ENCODE results near the gene IL15RA.
A peak's percentile ranks its signal among the peaks of the same experiment; 100 is the strongest.
"Not testable (repeated sequence)": the region's sequence is repeated elsewhere in the genome, so short reads cannot be mapped to it uniquely, and the experiment has no call there.

IL15RA gene

DNA sequence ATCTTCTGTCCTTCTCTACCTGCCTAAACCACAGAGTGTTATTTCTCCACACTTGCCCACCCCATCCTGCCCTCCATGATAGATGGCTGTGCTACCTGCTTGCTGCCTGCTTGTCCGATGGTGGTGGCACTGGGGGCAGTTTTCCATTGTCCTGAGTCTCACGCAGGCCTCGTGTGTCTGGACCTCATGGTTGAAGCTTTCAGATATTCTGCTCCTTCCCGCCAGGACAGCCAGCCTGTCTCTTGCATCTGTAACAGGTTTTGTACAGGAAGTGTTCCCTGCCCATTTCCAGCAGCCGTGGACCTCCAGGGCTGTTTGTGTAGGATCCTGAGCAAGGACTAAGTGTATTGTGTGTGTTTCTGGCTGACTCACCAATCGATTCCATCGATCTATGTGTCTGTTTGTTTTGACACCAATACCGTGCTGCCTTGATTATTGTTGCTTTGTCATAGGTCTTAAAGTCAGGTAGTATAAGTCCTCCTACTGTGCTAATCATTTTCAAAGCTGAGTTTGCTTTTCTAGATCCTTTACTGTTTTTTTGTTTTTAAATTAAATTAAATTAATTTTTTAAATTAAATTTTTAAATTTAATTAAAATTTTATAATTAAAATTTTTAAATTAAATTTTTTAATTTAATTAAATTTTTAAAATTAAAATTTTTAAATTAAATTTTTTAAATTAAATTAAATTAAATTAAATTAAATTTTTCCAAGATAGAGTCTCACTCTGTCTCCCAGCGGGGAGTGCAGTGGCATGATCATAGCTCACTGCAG is 8.5 kb downstream of the IL15RA start:
- DNase-seq = no peak

DNA sequence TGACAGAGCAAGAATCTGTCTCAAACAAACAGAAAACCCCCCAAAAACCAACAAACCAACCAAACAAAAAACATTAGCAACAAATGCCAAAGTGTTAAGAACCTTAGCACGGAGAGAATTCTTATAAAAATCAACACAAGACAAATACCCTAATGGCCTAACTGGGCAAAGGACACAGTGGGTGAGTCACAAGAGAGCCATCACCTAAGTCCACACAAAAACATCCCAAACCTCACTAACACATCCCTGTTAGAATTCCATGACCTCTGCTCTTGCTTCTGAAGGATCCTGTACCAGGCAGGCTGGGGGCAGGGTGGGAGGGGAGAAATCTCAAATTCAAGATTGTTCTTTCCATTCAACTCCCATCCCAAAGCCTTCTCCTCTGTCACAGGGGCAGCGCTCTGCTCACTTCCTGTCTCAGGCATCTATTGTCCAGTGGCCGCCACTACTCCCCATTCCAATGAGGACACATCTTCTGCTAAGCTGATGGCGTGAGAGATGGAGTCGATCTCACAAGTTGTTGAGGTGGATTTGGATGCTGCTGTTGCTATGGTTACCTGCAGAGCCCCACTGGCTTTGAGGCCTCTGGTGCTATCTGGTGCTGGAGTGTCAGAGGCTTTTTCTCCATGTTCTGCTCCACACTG is 9.2 kb downstream of the IL15RA start:
- DNase-seq = peak; percentile 28

DNA sequence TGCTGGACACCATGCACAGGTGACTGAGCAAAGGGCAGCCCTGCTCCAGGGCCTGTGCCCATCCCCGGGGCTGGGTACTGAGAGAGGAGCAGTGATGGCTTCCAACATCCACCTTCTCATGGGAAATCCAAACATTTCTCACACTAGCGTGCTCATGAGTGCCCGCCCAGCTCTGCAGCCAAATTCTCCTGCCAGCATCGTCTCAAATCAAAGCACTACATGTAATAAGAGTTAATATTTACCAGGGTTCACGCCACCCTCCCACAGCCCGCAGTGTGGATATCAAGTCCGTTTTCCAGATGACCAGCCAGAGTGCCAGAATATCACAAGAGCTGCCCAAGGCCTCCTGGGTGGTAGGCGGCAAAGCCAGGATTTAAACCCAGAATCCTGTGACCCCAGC is 12.1 kb downstream of the IL15RA start:
- DNase-seq = no peak

DNA sequence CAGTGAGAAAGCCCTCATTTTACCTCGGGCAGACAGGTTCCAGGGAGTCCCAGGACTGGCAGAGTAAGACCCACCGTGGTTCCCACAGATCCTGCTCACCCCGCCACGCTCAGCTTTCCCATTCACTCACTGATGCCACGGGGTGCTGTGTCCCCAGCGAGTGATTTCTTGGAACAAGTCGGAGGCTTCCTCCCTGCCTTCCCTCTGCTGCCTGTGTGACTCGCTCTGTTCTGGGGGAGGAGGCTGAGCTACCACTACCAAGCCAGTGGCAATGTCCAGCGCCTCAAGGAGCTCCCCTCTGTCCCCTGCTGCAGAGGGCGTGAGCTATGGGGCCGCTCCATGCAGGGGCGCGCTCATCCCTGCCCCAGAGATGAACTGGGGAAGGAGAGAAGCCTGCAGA is 12.6 kb downstream of the IL15RA start:
- no peak for DNase-seq

DNA sequence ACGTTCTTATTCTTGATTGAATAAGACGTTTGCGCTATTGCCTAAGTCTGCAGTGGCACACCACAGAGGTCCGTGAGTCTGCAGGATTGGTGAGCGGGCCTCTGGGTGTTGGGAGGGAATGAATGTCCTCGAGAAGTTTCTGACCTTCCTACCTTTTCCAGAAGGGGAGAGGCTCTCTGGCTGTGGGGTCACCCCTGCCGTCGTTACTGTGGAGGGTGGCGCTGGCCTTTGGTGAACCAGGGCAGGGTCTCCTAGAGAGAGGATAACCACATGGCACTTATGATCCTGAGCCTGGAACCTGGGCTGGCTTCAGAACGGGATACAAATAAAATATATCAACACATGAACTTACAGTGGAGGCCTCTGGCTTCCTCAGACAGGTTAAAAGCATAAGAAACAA is 13.8 kb downstream of the IL15RA start:
- DNase-seq = no peak

DNA sequence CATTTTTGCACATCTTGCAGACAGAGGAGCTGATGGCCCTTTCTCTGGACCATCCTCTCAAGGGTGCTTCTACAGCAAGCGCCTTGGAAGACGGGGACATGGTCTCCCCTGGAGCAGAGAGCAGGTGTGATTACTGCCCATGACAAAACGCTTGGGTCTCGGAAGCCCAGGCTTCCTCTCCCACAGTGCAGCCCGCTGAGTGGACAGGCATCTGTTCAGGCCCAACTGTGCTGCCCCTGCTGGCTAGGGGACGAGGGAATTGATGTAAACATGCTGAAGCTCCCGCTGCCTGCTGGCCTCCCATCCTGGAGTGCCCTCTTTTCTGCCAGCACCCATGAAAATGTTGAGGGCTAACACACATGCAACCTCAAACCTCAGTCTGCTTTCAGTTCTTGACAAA is 14.3 kb downstream of the IL15RA start:
- DNase-seq = no peak

DNA sequence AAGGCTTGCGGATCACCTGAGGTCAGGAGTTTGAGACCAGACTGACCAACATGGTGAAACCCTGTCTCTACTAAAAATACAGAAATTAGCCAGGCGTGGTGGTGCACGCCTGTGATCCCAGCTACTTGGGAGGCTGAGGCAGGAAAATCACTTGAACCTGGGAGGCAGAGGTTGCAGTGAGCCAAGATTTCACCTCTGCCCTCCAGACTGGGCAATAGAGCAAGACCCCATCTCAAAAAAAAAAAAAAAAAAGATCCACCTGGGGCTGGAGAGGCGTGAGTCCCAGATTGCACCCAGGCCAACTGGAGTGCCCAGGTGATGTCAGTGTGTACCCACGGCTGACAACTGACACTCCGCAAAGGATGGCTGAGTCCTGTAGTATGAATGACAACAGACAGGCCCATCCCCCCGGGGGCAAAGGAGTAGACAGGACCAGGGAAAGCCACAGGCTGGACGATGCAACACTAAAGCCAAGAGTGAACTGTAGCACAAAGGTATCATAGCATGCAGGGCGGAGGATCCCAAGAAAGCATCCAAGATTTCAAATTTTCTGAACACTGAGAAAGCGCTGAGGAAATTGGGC is 14.9 kb downstream of the IL15RA start:
- DNase-seq = not testable (repeated sequence)

DNA sequence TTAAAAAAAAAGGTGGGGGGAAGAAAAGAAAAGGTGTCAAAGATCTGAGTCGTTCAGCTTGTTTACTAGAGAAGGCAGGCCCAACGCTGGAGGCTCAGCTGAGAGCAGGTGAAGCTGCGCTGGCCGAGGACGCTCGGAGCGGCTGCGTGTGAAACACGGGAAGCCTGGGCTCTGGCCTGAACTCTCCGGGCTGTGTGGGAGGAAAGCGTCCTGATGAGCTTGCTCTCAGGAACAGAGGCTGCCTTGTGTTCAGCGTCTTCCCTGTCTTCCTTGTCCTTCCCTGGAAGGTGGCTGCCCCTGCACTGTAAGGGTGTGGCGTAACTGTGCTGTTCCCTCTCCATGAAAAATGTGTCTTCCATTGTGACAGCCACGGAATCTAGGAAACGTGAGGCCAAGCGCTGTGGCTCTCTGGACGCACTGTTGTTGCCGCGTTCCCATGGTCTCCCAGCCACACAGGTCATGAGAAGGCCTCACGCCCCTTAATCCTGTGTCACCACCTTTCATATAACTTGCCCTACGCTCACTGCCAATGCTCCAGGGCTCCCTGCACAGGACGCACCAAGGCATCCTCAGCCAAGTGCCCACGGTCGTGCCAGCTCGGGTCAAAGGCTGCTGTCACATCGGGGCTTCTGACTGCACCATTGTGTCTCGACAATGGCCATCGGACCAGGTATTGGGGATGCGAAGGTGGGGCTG is 15.8 kb downstream of the IL15RA start:
- DNase-seq = no peak

DNA sequence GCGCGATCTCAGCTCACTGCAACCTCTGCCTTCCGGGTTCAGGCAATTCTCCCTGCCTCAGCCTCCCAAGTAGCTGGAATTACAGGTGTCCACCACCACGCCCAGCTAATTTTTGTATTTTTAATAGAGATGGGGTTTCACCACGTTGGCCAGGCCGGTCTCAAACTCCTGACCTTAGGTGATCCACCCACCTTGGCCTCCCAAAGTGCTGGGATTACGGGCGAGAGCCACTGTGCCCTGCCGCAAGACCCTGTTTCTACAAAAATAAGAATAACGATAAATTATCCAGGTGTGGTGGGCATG is 16.4 kb downstream of the IL15RA start:
- not testable (repeated sequence) for DNase-seq

DNA sequence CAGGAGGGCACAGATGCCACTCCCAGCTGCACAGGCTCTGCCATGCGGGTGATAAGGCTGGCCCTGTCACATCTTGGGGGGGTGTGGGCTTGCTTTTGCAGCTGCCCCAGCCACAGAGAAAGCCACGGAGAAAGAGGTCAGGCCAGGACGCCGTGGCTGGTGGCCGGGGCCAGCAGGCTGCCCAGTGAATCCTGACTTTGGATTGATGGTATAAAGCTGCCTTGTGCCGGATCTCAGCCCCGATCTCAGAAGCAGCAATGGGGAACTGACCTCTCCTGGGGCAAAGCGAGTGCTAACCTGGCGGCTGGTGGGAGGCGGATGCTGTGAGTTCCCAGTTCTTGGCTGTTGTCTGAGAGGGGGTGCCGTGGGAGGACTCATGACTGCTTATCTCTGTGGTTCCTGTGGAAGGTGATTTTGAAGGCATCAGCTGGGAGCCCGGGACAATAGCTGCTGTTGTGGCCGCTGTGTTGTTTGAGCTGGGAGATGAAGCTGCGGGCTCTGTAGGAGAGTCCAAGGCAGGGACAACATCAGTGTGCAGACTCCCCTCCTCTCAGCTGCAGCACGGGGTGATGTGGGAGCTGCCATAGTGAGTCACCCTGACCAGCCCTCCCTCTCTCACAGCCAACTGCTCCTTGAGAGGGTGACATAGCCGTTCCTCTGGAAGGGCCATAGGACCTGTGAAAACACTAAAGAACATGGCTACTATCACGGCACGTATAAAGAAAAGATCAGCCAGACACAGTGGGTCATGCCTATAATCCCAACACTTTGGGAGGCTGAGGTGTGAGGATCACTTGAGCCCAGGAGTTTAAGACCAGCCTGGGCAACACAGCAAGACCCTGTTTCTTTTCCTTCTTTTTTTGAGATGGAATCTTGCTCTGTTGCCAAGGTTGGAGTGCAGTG is 17.0 kb downstream of the IL15RA start:
- DNase-seq = no peak

DNA sequence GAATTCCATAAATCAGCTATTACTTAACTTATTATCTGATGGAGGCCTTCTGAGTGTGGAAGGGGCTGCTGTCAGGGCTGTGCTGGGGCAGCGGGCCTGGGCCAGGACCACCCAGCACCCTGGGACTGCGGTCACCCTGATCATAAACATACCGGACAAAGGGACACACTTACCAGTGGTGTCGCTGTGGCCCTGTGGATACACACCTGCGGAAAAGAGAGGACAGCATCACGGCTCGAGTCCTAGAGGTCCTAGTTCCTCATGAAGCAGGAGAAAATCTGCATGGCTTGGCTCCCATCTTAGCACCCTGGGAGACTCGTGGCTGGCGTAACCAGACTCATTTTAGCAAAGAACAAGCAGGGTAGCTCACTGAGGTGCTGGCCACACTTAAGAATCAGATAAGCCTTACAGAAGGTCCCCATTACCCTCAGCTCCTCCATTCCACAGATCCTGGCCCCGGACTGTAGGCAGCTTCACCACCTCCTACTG is 17.7 kb downstream of the IL15RA start:
- no peak for DNase-seq

DNA sequence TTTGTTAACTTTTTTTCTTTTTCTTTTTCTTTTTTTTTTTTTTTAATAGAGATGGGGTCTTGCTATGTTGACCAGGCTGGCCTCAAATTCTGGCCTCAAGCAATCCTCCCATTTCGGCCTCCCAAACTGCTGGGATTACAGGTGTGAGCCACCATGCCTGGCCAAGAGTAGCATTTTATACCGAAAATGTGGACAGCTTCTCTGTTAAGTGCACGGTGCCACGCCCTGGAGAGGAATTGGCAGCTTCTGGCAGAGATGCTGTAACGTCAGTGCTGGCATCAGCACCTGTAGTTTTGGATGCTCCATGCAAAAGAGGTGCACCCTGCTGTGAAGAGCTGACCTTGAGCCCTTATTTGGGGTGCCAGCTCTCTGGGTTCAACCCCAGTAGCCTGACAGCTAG is 18.2 kb downstream of the IL15RA start:
- DNase-seq = no peak

DNA sequence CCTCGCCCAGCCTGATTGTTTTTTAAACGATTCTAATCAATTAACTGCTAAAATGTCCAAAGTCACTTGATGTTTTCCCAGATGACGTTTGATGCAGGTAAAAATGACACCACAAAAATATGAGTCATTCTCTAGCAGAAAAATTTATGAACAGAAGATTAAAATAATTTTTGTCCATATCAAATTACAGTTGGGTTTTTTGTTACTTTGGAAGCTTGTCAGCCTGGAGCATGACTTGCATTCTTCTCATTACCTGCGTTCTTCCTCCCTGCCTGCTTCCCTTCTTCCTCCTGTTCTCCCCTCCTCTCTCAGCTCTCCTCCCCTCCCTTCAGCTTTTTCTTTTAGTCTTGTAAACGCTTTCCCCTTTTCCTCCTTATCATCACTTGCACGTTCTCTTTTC is 18.7 kb downstream of the IL15RA start:
- DNase-seq = no peak

DNA sequence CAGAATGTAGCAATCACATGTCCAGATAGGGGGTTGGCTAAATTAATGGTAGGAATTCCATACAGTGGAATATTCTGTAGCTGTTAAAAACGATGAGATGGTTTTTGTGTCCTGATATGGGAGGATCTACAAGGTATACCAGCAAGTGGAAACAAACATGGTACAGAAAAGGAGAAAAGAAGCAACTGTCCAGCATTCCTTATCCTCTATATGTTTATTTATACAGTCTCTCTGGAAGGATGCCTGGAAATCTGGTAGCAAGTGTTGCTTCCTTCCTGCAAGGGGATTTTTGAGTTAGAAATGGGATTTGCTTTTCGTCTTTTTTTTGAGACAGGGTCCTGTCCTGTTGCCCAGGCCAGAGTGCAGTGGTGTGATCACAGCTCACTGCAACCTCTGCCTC is 19.3 kb downstream of the IL15RA start:
- DNase-seq = no peak

DNA sequence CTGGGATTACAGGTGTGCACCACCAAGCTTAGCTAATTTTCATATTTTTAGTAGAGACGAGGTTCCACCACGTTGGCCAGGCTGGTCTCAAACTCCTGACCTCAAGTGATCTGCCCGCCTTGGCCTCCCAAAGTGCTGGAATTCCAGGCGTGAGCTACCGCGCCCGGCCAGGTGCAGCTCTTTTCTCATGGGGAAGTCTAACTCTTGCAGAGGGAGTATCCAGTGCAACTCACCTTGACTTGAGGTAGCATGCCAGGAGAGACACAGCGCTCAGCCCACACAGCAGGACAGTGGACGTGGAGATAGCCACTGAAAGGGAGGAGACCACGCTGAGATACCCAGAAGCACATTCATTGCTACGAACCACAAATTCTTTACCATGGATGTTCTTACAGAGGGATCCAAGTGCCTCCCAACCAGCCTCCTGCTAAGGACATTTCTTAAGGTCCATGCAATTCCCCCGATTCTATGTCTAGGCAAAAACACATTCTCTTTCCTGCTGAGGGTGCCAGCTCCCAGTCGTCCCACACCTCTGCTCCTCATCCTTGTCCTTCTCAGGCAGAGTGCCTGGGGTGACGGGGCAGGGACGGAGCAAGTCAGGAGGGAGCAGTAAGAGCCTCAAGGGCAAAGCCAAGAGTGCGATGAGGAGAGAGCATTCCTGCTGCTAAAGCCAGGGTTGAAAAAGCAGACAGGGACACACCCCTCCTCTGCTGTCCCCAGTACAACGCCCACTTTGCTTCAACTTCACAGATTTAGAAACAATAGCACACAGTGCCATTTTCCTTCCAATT is 21.0 kb downstream of the IL15RA start:
- no peak for DNase-seq

DNA sequence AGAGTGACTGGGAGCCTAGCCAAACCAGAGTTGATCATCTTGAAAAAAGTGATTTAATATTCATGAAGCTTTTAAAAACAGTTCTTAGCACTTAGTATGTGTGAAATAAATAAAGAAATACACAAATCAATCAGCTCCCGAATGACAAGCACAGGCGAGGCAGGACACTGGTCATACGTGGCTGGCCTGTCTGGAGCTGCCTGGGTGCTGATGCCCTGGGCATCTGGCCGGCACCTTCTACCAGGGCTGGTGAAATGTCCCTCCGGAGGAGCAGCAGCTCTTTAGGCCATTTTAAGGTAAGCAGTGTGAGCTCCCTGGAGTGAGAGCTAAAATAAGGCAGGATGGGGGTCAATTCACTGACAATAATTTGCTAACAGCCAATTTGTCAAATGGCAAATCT is 23.7 kb downstream of the IL15RA start:
- DNase-seq = no peak

DNA sequence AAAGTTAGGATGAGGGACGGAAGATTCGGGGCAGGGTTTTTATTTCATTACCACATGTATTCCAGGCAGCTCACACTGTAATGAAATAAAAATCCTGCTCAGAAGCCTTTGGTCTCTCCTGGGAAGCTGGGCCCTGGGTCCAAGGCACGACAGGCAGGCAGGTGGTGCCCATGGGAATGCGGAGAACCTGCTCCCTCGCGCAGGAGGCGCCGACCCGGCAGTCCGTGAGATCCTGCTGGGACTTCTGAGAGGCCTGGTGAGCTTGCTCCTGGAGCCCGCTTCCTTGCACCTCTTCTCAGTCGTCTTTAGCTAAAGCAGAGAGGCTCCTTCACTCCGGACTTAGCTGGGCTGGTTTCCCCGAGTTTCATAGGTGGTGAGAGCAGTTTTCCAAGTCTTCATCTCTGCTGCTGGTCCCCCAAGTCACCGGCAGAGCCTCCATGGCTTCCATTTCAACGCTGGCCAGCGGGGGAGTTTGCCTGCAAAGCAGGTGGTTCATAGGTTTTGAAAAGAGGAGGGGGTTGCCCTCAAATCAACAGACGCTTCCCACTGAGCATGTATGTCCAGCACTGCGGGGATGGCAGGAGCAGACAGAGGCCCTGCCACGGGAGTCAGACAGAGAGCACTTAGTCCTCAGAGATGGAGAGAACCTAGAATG is 24.5 kb downstream of the IL15RA start:
- DNase-seq = no peak

DNA sequence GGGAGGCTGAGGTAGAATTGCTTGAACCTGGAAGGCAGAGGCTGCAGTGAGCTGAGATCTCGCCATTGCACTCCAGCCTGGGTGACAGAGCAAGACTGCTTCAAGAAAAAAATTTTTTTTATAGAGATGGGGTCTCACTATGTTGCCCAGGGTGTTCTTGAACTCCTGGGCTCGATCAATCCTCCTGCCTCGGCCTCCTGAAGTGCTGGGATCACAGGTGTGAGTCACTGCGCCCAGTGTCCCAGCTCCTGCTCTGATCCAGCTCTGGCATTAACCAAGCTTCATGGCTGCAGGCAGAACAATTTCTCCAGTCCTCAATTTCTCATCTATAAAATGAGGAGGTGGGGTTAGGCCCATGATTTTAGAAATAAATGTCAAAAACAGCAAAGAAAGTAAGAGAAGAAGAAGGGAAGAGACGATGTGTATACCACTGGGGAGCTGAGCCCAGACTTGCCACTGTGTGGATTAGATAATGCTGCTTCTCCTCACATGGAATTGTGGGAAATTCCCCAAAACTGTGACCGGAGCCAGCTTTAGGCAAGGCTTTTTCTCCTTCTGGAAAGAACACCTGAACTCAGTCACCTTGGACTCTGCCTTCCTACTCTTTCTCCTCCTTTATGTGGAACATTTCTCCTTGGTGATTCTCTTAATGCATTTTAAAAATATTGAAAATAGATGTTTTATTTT is 25.5 kb downstream of the IL15RA start:
- no peak for DNase-seq

DNA sequence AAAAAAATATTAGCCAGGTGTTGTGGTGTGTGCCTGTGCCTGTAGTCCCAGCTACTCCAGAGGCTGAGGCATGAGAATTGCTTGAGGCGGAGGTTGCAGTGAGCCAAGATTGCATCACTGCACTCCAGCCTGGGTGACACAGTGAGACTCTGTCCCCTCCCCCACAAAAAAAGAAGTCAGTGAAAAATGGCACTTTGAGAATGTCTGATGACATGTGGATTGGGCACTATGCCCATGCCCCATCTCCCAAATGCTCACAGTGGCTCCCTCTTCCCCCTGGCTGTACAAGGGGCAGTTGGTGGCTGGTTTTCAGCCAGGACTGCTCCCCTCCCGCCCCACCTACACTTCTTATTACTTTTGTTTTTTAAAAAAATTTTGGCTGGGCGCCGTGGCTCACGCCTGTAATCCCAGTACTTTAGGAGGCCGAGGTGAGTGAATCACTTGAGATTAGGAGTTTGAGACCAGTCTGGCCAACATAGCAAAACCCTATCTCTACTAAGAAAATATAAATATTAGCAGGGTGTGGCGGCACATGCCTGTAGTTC is 26.1 kb downstream of the IL15RA start:
- peak; percentile 69 for DNase-seq

DNA sequence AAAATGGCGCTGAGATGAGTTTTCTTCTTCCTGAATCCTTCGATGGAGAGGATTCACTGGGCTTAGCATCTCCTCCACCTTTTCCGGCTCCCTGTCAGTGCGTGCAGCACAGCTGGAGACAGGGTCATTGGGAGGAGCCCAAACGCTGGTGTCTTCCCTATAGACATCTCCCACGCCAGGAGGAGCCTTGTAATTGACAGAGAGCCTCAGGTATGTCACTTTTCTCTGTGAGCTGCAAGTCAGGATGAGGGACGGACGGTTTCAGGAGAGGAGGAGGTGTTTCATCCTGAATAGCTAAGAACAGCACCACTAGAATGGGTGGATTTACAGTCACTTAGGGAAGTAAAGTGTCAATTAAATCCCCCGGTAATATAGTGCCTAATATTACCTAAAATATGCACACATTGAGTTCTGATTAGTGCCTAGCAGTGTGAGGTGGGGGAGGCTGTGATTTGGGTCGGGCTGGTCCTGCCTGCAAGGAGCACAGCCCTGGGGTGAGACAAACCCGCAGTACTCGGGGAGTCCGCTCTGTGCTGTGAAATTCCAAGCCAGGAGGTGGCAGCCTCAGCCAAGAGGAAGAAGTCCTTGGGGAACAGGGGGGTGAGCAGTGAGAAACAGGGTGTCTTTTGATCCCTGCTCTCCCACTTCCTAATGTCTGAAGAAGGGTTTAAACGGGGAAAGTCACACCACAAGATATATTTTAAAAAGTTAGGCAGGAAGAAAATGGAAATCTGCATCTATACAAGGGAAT is 28.2 kb downstream of the IL15RA start:
- DNase-seq = peak; percentile 68
